ENCODE results near the gene GLI1.

The GLI1 gene

DNA sequence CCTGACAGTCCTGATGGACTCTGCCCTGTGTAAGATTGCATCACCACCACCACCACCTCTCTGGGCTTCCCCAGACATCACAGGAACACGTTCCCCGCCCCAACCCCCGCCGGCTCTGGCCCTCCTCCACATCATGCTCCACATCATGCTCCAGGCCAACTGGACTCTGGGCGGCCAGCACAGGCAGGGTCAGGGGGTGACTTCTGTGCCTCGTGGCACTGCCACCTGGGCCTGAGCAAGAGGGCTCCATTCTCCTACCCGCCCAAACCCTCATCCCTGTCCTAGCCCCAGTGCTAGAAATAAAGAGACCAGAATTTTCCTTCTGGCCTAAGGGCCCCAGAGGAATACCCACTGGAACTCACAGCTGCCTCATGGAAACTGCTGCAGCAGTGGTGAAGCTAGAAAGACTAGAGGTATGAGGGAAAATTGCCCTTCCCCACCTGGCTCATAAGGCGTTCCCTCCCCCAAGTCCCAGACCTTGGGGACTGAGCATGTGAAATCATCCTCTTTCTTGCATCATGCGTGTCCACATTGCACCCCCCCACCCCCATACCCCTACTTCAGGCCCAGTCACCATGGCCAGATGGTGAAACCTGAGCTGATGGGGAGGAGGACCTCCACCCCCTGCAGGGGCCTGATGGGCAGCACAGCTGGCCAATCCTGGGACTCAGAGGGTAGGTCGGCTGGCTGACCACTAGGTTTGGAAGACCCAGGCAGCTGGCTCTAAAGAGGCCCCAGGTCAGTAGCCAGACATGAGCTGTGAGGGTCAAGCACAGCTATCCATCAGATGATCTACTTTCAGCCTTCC is 4.8 kb upstream of the GLI1 start, which contains the start of gene INHBE:
INHBE (plus strand) TSS at position 742 of the 808 bp plus-strand sequence. CDS start 230 bp downstream, outside the sequence.
- no peak for TF ChIP-seq GATA3 (IDR thresholded peaks at IDR 0.05; ENCODE audit: low read depth, low read length)
- TF ChIP-seq GATA2 (IDR thresholded peaks at IDR 0.05; ENCODE audit: low read depth, low read length), result no peak

DNA sequence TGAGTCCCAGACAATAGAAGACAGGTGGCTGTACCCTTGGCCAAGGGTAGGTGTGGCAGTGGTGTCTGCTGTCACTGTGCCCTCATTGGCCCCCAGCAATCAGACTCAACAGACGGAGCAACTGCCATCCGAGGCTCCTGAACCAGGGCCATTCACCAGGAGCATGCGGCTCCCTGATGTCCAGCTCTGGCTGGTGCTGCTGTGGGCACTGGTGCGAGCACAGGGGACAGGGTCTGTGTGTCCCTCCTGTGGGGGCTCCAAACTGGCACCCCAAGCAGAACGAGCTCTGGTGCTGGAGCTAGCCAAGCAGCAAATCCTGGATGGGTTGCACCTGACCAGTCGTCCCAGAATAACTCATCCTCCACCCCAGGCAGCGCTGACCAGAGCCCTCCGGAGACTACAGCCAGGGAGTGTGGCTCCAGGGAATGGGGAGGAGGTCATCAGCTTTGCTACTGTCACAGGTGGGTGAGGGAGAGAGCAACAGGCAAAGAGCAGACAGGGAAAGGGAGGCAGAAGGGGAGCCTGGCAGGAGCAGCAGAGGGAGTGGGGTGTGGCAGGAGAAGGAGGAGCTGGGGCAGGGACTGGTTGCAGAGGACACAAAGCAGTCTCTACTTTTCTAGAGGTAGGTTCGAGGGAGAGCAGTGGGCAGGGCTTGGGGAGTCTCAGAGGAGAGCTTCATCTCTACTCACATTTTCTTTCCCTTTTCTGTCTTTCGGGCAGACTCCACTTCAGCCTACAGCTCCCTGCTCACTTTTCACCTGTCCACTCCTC is 4.0 kb upstream of the GLI1 start:
- TF ChIP-seq GATA2 (IDR thresholded peaks at IDR 0.05; ENCODE audit: low read depth, low read length) (no peak), GATA3 (IDR thresholded peaks at IDR 0.05; ENCODE audit: low read depth, low read length) (no peak)

DNA sequence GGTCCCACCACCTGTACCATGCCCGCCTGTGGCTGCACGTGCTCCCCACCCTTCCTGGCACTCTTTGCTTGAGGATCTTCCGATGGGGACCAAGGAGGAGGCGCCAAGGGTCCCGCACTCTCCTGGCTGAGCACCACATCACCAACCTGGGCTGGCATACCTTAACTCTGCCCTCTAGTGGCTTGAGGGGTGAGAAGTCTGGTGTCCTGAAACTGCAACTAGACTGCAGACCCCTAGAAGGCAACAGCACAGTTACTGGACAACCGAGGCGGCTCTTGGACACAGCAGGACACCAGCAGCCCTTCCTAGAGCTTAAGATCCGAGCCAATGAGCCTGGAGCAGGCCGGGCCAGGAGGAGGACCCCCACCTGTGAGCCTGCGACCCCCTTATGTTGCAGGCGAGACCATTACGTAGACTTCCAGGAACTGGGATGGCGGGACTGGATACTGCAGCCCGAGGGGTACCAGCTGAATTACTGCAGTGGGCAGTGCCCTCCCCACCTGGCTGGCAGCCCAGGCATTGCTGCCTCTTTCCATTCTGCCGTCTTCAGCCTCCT is 3.4 kb upstream of the GLI1 start:
- no peak for TF ChIP-seq GATA3 (IDR thresholded peaks at IDR 0.05; ENCODE audit: low read depth, low read length)
- no peak for TF ChIP-seq GATA2 (IDR thresholded peaks at IDR 0.05; ENCODE audit: low read depth, low read length)

DNA sequence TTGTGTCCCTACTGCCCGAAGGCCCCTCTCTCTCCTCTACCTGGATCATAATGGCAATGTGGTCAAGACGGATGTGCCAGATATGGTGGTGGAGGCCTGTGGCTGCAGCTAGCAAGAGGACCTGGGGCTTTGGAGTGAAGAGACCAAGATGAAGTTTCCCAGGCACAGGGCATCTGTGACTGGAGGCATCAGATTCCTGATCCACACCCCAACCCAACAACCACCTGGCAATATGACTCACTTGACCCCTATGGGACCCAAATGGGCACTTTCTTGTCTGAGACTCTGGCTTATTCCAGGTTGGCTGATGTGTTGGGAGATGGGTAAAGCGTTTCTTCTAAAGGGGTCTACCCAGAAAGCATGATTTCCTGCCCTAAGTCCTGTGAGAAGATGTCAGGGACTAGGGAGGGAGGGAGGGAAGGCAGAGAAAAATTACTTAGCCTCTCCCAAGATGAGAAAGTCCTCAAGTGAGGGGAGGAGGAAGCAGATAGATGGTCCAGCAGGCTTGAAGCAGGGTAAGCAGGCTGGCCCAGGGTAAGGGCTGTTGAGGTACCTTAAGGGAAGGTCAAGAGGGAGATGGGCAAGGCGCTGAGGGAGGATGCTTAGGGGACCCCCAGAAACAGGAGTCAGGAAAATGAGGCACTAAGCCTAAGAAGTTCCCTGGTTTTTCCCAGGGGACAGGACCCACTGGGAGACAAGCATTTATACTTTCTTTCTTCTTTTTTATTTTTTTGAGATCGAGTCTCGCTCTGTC is 2.7 kb upstream of the GLI1 start:
- TF ChIP-seq GATA2 (IDR thresholded peaks at IDR 0.05; ENCODE audit: low read depth, low read length), result no peak
- TF ChIP-seq GATA3 (IDR thresholded peaks at IDR 0.05; ENCODE audit: low read depth, low read length), result no peak

DNA sequence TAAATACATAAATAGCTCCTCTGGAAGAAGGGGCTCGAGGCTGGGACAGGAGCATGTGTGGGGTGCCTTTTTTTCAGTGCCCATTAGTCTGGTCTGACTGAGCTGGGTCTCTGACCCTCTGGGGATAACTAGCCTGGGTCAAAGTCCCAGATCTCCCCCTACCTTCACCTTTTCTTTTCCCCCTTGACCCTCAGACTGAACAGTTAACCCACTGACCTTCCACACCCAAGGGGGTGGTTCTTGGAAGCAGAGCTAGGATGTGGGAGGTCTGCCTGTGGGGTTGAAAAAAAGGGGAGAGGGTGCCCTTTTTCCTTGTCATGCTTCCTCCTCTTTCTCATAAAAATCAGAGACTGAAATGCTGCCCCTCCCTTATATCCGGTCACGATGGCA is 925 bp upstream of the GLI1 start:
- no peak for TF ChIP-seq GATA2 (IDR thresholded peaks at IDR 0.05; ENCODE audit: low read depth, low read length)
- no peak for TF ChIP-seq GATA3 (IDR thresholded peaks at IDR 0.05; ENCODE audit: low read depth, low read length)

DNA sequence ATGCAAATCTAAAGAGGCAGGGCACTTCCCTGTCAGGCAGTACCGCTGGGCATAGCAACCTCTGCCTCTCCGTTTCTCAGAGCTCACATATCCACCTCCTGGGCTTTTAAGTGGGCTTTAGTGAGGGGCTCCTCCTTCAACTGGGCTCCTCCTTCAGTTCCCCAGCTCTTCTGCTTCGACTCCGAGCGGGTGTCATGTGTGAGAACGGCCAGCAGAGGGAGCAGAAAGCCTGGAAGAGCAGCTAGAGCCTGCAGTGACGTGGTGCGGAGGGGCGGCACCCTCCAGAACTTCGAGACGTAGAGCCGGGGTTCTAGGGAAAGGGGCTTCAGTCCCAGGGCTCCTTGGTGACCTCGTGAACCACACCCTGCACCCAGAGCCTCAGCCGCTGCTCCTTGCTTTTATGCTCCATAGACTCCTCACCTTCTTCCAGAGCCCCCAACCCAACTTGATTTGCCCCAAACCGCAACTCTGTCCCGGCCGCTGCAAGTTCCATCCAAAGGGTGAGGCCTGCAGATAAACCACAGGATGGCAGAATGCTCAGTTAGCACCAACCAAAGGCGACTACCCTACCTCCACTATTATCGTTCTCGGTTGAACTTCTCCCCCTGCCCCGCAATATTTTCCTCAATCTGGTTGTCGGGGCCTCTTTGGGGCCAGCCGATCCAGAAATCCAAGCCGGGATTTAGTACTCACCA is 383 bp upstream of the GLI1 start:
- TF ChIP-seq GATA3 (IDR thresholded peaks at IDR 0.05; ENCODE audit: low read depth, low read length) (no peak), GATA2 (IDR thresholded peaks at IDR 0.05; ENCODE audit: low read depth, low read length) (no peak)

DNA sequence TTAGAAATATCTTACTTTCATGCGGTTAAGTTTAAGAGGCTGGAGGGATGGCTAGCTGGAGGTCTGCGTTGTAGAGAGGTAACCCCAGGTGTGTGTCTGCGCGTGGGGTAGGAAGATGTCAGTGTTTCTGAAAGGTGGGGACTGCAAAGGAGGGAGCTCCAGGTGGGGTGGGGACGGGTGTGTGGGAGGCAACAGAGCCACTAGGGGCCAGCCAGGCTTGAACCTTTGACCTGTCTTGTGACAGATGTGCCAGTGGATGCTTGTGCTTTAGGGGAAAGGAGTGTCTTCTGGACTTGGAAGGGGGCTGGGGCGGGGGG is 841 bp downstream of the GLI1 start:
- TF ChIP-seq GATA3 (IDR thresholded peaks at IDR 0.05; ENCODE audit: low read depth, low read length) (no peak), GATA2 (IDR thresholded peaks at IDR 0.05; ENCODE audit: low read depth, low read length) (no peak)

DNA sequence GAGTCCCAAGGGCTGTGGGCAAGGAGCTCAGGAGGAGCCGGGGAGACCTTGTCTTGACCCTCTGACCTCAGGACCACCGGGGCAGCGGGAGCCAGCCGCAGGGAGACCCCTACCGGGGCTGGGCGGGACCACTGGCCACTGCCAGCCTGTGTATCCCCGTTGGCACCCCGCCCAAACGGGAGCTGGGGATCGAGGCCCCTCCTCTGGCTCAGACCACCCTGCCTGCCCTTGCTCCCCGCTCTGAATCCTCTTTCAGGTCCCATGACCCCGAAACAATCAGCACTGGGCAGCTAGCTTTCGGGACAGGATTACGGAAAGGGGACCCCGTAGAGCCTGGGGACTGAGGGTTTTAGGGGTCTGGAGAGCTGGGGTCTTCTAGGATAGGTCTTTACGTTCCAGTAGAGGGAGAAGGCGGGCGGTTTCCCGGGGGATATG is 1.3 kb downstream of the GLI1 start:
- TF ChIP-seq GATA2 (IDR thresholded peaks at IDR 0.05; ENCODE audit: low read depth, low read length) (no peak), GATA3 (IDR thresholded peaks at IDR 0.05; ENCODE audit: low read depth, low read length) (no peak)

DNA sequence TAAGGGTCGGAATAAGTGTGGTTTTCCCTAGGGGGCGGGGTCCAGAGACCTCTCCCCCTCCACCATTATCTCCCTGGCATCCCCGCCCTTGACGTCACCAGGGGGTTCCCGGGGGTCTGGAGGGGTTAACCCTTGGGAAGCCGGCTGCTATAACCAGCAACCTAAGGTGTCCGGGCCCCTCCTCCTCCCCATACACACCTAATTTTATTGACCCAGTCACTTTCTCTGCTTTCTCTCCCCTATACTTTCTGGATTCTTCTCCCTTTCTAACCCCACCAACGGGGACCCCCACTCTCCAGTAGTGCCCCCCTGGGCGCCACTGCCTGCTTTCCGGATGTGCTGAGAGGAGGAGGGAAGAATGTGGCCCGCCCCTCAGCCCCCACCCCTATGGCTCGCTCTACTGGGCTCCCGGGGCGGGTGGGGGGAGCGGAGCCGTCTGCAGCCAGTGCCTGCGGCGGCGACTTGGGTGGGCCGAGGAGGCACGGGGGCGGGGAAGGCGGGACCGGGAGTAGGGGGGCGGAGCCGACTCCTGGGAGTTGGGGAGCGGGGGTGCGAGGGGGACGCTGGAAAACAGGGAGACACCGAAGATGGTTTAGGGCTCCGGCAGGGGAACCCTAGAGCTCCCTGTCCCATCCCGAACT is 1.8 kb downstream of the GLI1 start:
- no peak for TF ChIP-seq GATA2 (IDR thresholded peaks at IDR 0.05; ENCODE audit: low read depth, low read length)
- TF ChIP-seq GATA3 (IDR thresholded peaks at IDR 0.05; ENCODE audit: low read depth, low read length), result no peak

DNA sequence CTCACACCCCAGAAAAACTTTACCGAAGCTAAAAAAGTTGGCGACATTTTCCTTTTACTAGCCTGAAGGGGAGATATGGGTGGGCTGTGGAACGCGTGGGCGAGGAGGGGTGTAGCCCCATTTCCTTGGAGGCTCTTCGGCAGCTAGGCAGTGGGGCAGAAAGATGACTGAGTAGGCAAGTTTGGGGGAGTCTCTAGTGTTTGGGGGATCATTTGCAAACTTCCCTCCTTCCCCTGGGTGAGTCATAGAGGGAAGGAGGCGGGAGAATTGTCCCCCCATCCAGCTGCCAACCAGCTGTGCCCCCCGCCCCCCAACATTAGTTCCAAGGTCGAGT is 2.3 kb downstream of the GLI1 start:
- TF ChIP-seq GATA3 (IDR thresholded peaks at IDR 0.05; ENCODE audit: low read depth, low read length) (no peak), GATA2 (IDR thresholded peaks at IDR 0.05; ENCODE audit: low read depth, low read length) (no peak)

DNA sequence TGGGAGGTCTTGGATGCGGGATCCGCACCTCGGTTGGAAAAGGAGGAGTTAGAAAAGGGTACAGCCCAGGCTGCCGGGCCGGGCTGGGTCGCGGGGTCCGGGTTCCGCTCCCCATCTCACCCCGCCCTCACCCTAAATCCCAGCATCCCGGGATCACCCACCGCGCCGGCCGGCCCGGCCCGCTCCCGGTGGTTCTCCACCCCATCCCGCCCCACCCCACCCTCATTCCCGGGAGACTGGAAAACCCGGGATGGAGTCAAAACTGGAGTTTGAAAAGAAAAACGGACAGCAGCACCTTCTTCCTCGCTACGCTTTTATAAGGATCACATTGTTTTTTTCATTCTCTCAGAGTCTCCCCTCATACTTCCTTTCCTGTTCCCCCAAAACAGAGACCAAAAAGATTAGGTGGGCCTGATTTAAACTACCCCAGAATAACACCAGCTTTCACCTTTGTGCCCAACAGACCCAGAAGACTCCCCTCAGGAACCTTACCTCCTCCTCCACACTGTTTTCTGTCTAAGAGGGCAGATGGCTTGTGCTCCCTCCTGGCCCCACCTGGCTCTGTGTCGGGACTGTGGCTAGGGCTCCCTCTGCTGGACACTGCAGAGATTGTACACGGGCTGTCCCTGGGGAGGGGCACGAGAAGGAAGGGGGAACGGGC is 2.8 kb downstream of the GLI1 start:
- TF ChIP-seq GATA2 (IDR thresholded peaks at IDR 0.05; ENCODE audit: low read depth, low read length) (no peak), GATA3 (IDR thresholded peaks at IDR 0.05; ENCODE audit: low read depth, low read length) (no peak)

DNA sequence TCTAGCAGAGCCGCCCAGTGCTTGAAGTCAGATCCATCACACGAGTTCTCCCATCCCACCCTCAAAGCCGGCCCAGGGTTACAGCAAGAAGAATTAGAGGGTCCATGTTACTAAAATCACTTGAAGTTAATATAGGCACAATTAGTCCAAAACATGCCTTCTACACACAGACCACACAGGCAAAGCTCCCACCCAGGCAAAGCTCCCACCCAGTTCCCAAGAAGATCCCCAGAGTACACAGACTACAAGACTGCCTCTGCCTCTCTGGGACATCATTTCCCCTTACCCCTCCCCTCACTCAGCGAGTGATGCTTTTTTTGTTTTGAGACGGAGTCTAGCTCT is 3.3 kb downstream of the GLI1 start:
- TF ChIP-seq GATA2 (IDR thresholded peaks at IDR 0.05; ENCODE audit: low read depth, low read length) (no peak), GATA3 (IDR thresholded peaks at IDR 0.05; ENCODE audit: low read depth, low read length) (no peak)

DNA sequence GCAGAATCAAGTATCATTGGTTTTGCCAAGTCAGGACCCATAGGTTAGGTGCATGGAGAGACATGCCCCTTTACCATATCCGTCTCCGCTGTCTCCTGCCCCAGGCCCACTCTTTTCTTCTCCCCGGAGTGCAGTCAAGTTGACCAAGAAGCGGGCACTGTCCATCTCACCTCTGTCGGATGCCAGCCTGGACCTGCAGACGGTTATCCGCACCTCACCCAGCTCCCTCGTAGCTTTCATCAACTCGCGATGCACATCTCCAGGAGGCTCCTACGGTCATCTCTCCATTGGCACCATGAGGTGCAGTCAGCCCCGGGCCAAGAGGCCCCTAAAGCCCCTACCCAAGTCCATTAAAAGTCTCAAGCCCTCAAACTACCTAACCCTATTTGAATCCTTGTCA is 5.0 kb downstream of the GLI1 start:
- TF ChIP-seq GATA2 (IDR thresholded peaks at IDR 0.05; ENCODE audit: low read depth, low read length) (no peak), GATA3 (IDR thresholded peaks at IDR 0.05; ENCODE audit: low read depth, low read length) (no peak)
